Hepatocyte (in vitro differentiated cells): Measurements from ENCODE around the gene SPRYD4.

ENCODE experiments used
- EZH2 ChIP-seq: fragments of 200-600 bp; sonication (generic); IDR thresholded peaks from 2 replicates; pipeline ENCODE4 v1.6.1; 2016; ENCODE audit warnings: antibody characterized with exemption, mild to moderate bottlenecking, borderline replicate concordance
- TF ChIP-seq, protein P1 (sequence below): fragments of 200-600 bp; sonication (generic); IDR thresholded peaks from 2 replicates; pipeline ENCODE4 v1.5.1; 2016; ENCODE audit warnings: antibody characterized with exemption, mild to moderate bottlenecking; ENCODE audit not compliant: poor library complexity

DNA sequence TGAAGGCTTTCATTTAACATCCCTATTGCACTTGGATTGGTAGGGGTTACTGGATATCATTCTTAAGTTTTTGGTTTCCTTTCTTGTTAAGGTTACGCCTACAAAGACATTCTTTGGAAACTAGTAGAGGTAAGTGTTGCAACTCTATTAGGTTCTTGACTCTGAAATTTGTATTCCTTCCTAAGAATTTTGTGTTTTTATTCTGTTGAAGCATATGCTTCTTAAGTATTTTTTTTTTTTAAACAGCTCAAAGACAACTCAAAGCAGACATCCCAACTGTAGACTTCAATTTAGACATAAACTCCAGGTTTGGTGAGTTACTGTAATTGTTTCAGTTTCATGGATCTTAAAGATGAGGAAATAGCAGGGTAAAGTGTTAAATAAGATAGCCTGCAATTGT, 52.1 kb downstream of the SPRYD4 start:
- TF ChIP-seq, protein P1, sequence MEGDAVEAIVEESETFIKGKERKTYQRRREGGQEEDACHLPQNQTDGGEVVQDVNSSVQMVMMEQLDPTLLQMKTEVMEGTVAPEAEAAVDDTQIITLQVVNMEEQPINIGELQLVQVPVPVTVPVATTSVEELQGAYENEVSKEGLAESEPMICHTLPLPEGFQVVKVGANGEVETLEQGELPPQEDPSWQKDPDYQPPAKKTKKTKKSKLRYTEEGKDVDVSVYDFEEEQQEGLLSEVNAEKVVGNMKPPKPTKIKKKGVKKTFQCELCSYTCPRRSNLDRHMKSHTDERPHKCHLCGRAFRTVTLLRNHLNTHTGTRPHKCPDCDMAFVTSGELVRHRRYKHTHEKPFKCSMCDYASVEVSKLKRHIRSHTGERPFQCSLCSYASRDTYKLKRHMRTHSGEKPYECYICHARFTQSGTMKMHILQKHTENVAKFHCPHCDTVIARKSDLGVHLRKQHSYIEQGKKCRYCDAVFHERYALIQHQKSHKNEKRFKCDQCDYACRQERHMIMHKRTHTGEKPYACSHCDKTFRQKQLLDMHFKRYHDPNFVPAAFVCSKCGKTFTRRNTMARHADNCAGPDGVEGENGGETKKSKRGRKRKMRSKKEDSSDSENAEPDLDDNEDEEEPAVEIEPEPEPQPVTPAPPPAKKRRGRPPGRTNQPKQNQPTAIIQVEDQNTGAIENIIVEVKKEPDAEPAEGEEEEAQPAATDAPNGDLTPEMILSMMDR = no peak
- no peak for TF ChIP-seq EZH2
